HepG2 (cell line): ENCODE measurements around the gene MYRIP. TPM values are rescaled to one million over a fixed set of nuclear protein-coding genes. Genes with fewer than 3 reads are reported as not detected.

Experiments used
- ATAC-seq: fragments of 200-7000 bp; cut with Tn5 transposase; 3 replicates; pipeline ENCODE4 v1.9.1; 2020; ENCODE audit warnings: mild to moderate bottlenecking, moderate library complexity
- BruUV-seq: library from RNA; stranded (reverse); fragments of 400-500 nt; replicated peaks from 2 replicates; lab custom pipeline; 2021; lab: Mats Ljungman, UMichigan
- CTCF ChIA-PET: fragments of 300-600 bp; formaldehyde crosslinking; extraction: SDS; loops from one replicate; lab custom pipeline; 2021; ENCODE audit warnings: low total read pairs, inconsistent platforms, low intra/inter-chr PET ratio; lab: Yijun Ruan, JAX
- POLR2A ChIA-PET: fragments of 350-600 bp; sonication (Branson Sonifier 250); formaldehyde crosslinking; loops from one replicate; lab custom pipeline; 2020; ENCODE audit warnings: antibody characterized with exemption, inconsistent platforms; lab: Yijun Ruan, JAX
- DNase-seq: peaks from one replicate; pipeline ENCODE4 v3.0.0-alpha.2; 2015; ENCODE audit warnings: low spot score
- FAIRE-seq: peaks from 3 replicates; lab custom pipeline; 2011; peaks lifted over from hg19 to GRCh38; lab: Jason Lieb, UNC
- H2AFZ ChIP-seq: one replicate; pipeline ENCODE4 v1.6.1; 2011; ENCODE audit warnings: low read length, inconsistent platforms
- H3K27ac ChIP-seq: fragments of 300-600 bp; 3 replicates; pipeline ENCODE4 v1.8.0; 2011; ENCODE audit warnings: mixed run types, mild to moderate bottlenecking, mixed read lengths, low read length, inconsistent platforms; ENCODE audit not compliant: insufficient read depth; ENCODE audit errors: extremely low read length
- H3K27me3 ChIP-seq, 2 experiments: fragments of 200-600 bp in 1 of 2; 2 replicates in 1 of 2; 3 replicates in 1 of 2; pipeline versions ENCODE4 v1.6.0 to v1.8.0; 2011; ENCODE audit warnings: low read length in 2 of 2, mild to moderate bottlenecking in 2 of 2, moderate library complexity in 2 of 2, inconsistent platforms in 1 of 2; ENCODE audit not compliant: insufficient read depth in 2 of 2, control insufficient read depth in 1 of 2
- H3K36me3 ChIP-seq, 2 experiments: fragments of 200-600 bp in 1 of 2; replicated peaks in 1 of 2; 2 replicates in 1 of 2; 3 replicates in 1 of 2; pipeline versions ENCODE4 v1.5.1 to v1.8.0; 2011; ENCODE audit warnings: low read length in 2 of 2, inconsistent platforms in 1 of 2; ENCODE audit not compliant: insufficient read depth in 2 of 2, control insufficient read depth in 1 of 2
- H3K4me1 ChIP-seq: 2 replicates; pipeline ENCODE4 v1.5.1; 2012; ENCODE audit warnings: low read length, inconsistent platforms; ENCODE audit not compliant: insufficient read depth
- H3K4me2 ChIP-seq: 2 replicates; pipeline ENCODE4 v1.6.0; 2011; ENCODE audit warnings: low read depth, low read length, inconsistent platforms
- H3K4me3 ChIP-seq, 3 experiments: fragments of 200-600 bp in 1 of 3; sonication (generic), shearing (Covaris generic) in 1 of 3; replicated peaks in 1 of 3; 2 replicates each; pipeline ENCODE4 v1.5.1; 2011 to 2016; ENCODE audit warnings: low read length in 3 of 3, inconsistent platforms in 2 of 3, low read depth in 2 of 3, mild to moderate bottlenecking in 2 of 3, control low read depth in 1 of 3, mixed read lengths in 1 of 3; ENCODE audit not compliant: insufficient read depth in 1 of 3
- H3K79me2 ChIP-seq: one replicate; pipeline ENCODE4 v1.6.1; 2011; ENCODE audit warnings: low read length, inconsistent platforms; ENCODE audit not compliant: insufficient read depth
- H3K9ac ChIP-seq: 2 replicates; pipeline ENCODE4 v1.6.0; 2011; ENCODE audit warnings: mild to moderate bottlenecking, low read depth, low read length, inconsistent platforms; ENCODE audit not compliant: insufficient read depth
- H3K9me3 ChIP-seq: 2 replicates; pipeline ENCODE4 v1.5.1; 2012; ENCODE audit warnings: mild to moderate bottlenecking, low read length
- H4K20me1 ChIP-seq: 2 replicates; pipeline ENCODE4 v1.6.0; 2011; ENCODE audit warnings: inconsistent platforms, mild to moderate bottlenecking, low read length, moderate library complexity; ENCODE audit not compliant: insufficient read depth
- CHD4 ChIP-seq: fragments of 200-600 bp; sonication (generic); IDR thresholded peaks from 2 replicates; pipeline ENCODE4 v1.7.0; 2017; ENCODE audit warnings: mild to moderate bottlenecking, low read length, borderline replicate concordance
- CTCF ChIP-seq: sonication (generic); formaldehyde crosslinking; IDR thresholded peaks from 2 replicates; pipeline ENCODE4 v1.5.0; 2020; ENCODE audit warnings: mild to moderate bottlenecking, missing genetic modification reagents, moderate library complexity
- DNMT3B ChIP-seq: conservative IDR thresholded peaks from 2 replicates; pipeline ENCODE4 v1.6.1; 2016; ENCODE audit warnings: missing biosample characterization, control low read depth
- HNF1A ChIP-seq, 2 experiments: sonication (generic) in 1 of 2; formaldehyde crosslinking in 1 of 2; IDR thresholded peaks; 2 replicates each; pipeline versions ENCODE4 v1.4.0 to v1.6.1; 2016 to 2020; ENCODE audit warnings: borderline replicate concordance in 1 of 2, low read depth in 1 of 2, mild to moderate bottlenecking in 1 of 2, missing genetic modification reagents in 1 of 2
- SMC3 ChIP-seq: IDR thresholded peaks from 2 replicates; pipeline ENCODE4 v1.6.1; 2011; ENCODE audit warnings: low read length, improper control_type of control experiment
- STAG1 ChIP-seq: sonication (generic); formaldehyde crosslinking; IDR thresholded peaks from 2 replicates; pipeline ENCODE4 v1.4.0; 2020; ENCODE audit warnings: missing genetic modification reagents
- TFE3 ChIP-seq: IDR thresholded peaks from 2 replicates; pipeline ENCODE4 v1.6.1; 2016
- XBP1 ChIP-seq: sonication (generic); formaldehyde crosslinking; IDR thresholded peaks from 2 replicates; pipeline ENCODE4 v1.5.0; 2020; ENCODE audit warnings: missing genetic modification reagents
- ZBTB8A ChIP-seq: sonication (generic); formaldehyde crosslinking; IDR thresholded peaks from 2 replicates; pipeline ENCODE4 v1.4.0; 2020; ENCODE audit warnings: mild to moderate bottlenecking, low read depth, missing genetic modification reagents, borderline replicate concordance
- ZNF792 ChIP-seq: IDR thresholded peaks from 2 replicates; pipeline ENCODE4 v1.6.1; 2016
- WGBS: methylation state at CpG from one replicate; pipeline ENCODE4 v1.1.6; 2017; ENCODE audit warnings: low lambda C conversion rate; 5-methylcytosine and 5-hydroxymethylcytosine counted together
- in situ Hi-C: cut with HindIII; loops from 2 replicates; pipeline ENCODE4 v1.10.0; 2017; ENCODE audit warnings: low pct_unique_long_range_greater_than_20kb; ENCODE audit not compliant: extremely low pct_ligation_motif_present
- intact Hi-C: fragments of 100-400 bp; cut with micrococcal nuclease; formaldehyde crosslinking; loops from one replicate; pipeline ENCODE4 v1.10.0; 2022; ENCODE audit not compliant: unreplicated experiment
- polyA plus RNA-seq, 8 experiments: library from polyadenylated mRNA; depleted of rRNA in 3 of 8; stranded (reverse) in 7 of 8; unstranded in 1 of 8; fragments of >200 nt; fragmentation: Illumina TruSeq in 4 of 8; extraction: Trizol in 4 of 8; gene quantifications; 2 replicates each; pipeline versions ENCODE4 v1.2.1 to v1.2.3, GENCODE V29; 2011 to 2016; ENCODE audit warnings: low read depth in 4 of 8, missing spikeins in 1 of 8, mixed read lengths in 1 of 8; ENCODE audit not compliant: insufficient read depth in 1 of 8
- total RNA-seq, 5 experiments: library from RNA; depleted of rRNA; stranded (reverse); fragments of >200 nt; fragmentation: Illumina TruSeq; extraction: Trizol; gene quantifications; 2 replicates each; pipeline ENCODE4 v1.2.3, GENCODE V29; 2016; ENCODE audit warnings: low read depth in 1 of 5

Gene MYRIP
- total and polyA plus RNA-seq, 2 of the 13 experiments (the other 11 are each of a cell fraction or from before 2014, with no cell fraction given): 0.64 to 0.84 TPM

- H3K36me3 ChIP-seq: no peaks in the 10 kb centered on the region
- H3K79me2 ChIP-seq: no peaks in the 10 kb centered on the region
- ATAC-seq: no peak
- no peak overlapping the region for H2AFZ ChIP-seq
- no peak overlapping the region for H3K4me3 ChIP-seq
- TF ChIP-seq XBP1 (CRISPR knock-in tag): no peak
- peak; percentile 61 for TF ChIP-seq SMC3
- TF ChIP-seq ZBTB8A (CRISPR knock-in tag): no peak
- TF ChIP-seq CHD4: no peak
- peak; percentile 41 for TF ChIP-seq STAG1 (CRISPR knock-in tag)
- peak; percentile 47 for TF ChIP-seq CTCF
- TF ChIP-seq, all 625 proteins: peak for 3
- Histone ChIP-seq H3K4me1 (peaks cover 19% of the 10 kb centered on the region), H3K4me2 (no peak overlapping the region), H3K27me3 (peaks cover 7 to 31% of the 10 kb centered on the region in 2 experiments; a peak in 4 of 5 replicates), H3K9ac (no peak overlapping the region), H3K27ac (no peak overlapping the region), H3K9me3 (no peaks in the 10 kb centered on the region), H4K20me1 (no peaks in the 10 kb centered on the region)
- in situ Hi-C loops (loop anchor here (5.0 kb wide), 1 partner anchor 175 kb away; no protein-coding TSS in a partner anchor), intact Hi-C loops (loop anchor here (1.0 to 10.0 kb wide), 5 partner anchors 105 to 362 kb away; no protein-coding TSS in a partner anchor)
- DNase-seq: peak; percentile 6
- FAIRE-seq: no peak
- ChIA-PET POLR2A (no interaction called here), CTCF (interaction anchor here (1.8 kb wide), 1 partner anchor 178 kb away, joined by 6 read pairs; no protein-coding TSS in a partner anchor)
- WGBS: 25% methylated on average over 2 of the region's 2 CpGs
- no TSS peak for BruUV-seq
These were observed 3.1 kb downstream of the MYRIP start for GRCh38 chr3:39812537-39812936.

- FAIRE-seq (no peak), ATAC-seq (no peak), DNase-seq (no peak)
- Histone ChIP-seq H3K4me2 (no peak overlapping the region), H3K4me3 (no peak overlapping the region), H3K36me3 (no peaks in the 10 kb centered on the region), H3K79me2 (no peaks in the 10 kb centered on the region), H2AFZ (no peak overlapping the region), H3K4me1 (peaks cover 11% of the 10 kb centered on the region), H3K9me3 (no peaks in the 10 kb centered on the region), H4K20me1 (no peaks in the 10 kb centered on the region), H3K27me3 (peaks cover 7 to 21% of the 10 kb centered on the region in 2 experiments; a peak in 4 of 5 replicates), H3K9ac (no peak overlapping the region), H3K27ac (no peak overlapping the region)
- ChIA-PET POLR2A (no interaction called here), CTCF (no interaction called here)
- intact Hi-C loops: loop anchor here (5.0 to 10.0 kb wide), 3 partner anchors 107 to 361 kb away; no protein-coding TSS in a partner anchor
- TF ChIP-seq DNMT3B (CRISPR knock-in tag) (no peak), HNF1A (IDR thresholded peaks at IDR 0.05; ENCODE audit: low read depth) (no peak), HNF1A (CRISPR knock-in tag; IDR thresholded peaks at IDR 0.05; ENCODE audit: borderline replicate concordance) (no peak), ZNF792 (CRISPR knock-in tag) (no peak), XBP1 (CRISPR knock-in tag) (no peak), TFE3 (CRISPR knock-in tag) (no peak)
- in situ Hi-C loops: loop anchor here (5.0 kb wide), 1 partner anchor 173 kb away; no protein-coding TSS in a partner anchor
- BruUV-seq: no TSS peak
These were observed 4.6 kb downstream of the MYRIP start for GRCh38 chr3:39814007-39814406.
